Stimulated activated naive B cell treated with anti-CD40 and anti-IgM and Interleukin-4, amounts not matched to agents 10 μg/mL and 1 μg/mL and 100 μg/mL, for 72 hours (primary cell): ENCODE measurements around the gene CELF4.

Experiments
- ATAC-seq, 2 donors: fragments of 150-1000 bp; cut with Tn5 transposase; replicated peaks; 2 replicates each; pipeline ENCODE4 v1.10.0; 2021; ENCODE audit warnings: moderate library complexity in 1 of 2
- DNase-seq: peaks from one replicate; pipeline ENCODE4 v3.0.0; 2021
- H3K27ac Mint-ChIP-seq: one replicate; pipeline ENCODE4 v1.8.0; 2022; ENCODE audit warnings: mild to moderate bottlenecking, mixed read lengths
- H3K27me3 Mint-ChIP-seq, 2 donors: one replicate each; pipeline ENCODE4 v1.8.0; 2022; ENCODE audit warnings: mixed read lengths in 2 of 2
- H3K36me3 Mint-ChIP-seq, 2 donors: one replicate each; pipeline ENCODE4 v1.8.0; 2022; ENCODE audit warnings: mixed read lengths in 2 of 2, mild to moderate bottlenecking in 1 of 2
- H3K4me1 Mint-ChIP-seq, 2 donors: one replicate each; pipeline ENCODE4 v1.8.0; 2022; ENCODE audit warnings: mixed read lengths in 2 of 2, mild to moderate bottlenecking in 1 of 2
- H3K4me3 Mint-ChIP-seq, 2 donors: one replicate each; pipeline ENCODE4 v1.8.0; 2022; ENCODE audit warnings: mild to moderate bottlenecking in 2 of 2, mixed read lengths in 2 of 2, moderate library complexity in 1 of 2
- H3K9me3 Mint-ChIP-seq, 2 donors: one replicate each; pipeline ENCODE4 v1.8.0; 2022; ENCODE audit warnings: mixed read lengths in 2 of 2, mild to moderate bottlenecking in 1 of 2

CELF4 gene

GRCh38 chr18:37565101-37565976 lies at the start of gene CELF4:
Gene CELF4, minus strand, starts transcription at chr18:37565798.
- DNase-seq (no peak), ATAC-seq (no peak)
- peak within 1 kb of the TSS; percentile 58 to 69 for H3K4me3 Mint-ChIP-seq
- H3K27ac Mint-ChIP-seq, result no peak within 1 kb of the TSS
- peaks cover 0 to 1% of the 10 kb centered on the region in 2 donors for H3K36me3 Mint-ChIP-seq
- H3K9me3 Mint-ChIP-seq, result peaks cover 0 to 2% of the 10 kb centered on the region in 2 donors
- peaks cover 9 to 21% of the 10 kb centered on the region in 2 donors for H3K4me1 Mint-ChIP-seq
- peaks cover 63 to 70% of the 10 kb centered on the region in 2 donors for H3K27me3 Mint-ChIP-seq

GRCh38 chr18:37613253-37613565 lies 47.6 kb upstream of the CELF4 start:
- Mint-ChIP-seq H3K27me3 (no peaks in the 10 kb centered on the region), H3K27ac (no peak overlapping the region), H3K36me3 (no peaks in the 10 kb centered on the region), H3K4me1 (no peaks in the 10 kb centered on the region), H3K4me3 (no peak overlapping the region), H3K9me3 (no peaks in the 10 kb centered on the region)
- ATAC-seq, result no peak
- DNase-seq, result no peak

GRCh38 chr18:37612524-37613252 lies 47.1 kb upstream of the CELF4 start:
- ATAC-seq (no peak), DNase-seq (no peak)
- H3K27me3 Mint-ChIP-seq, result no peaks in the 10 kb centered on the region
- no peaks in the 10 kb centered on the region for H3K4me1 Mint-ChIP-seq
- H3K9me3 Mint-ChIP-seq, result peaks cover 0 to 2% of the 10 kb centered on the region in 2 donors
- no peak overlapping the region for H3K4me3 Mint-ChIP-seq
- no peak overlapping the region for H3K27ac Mint-ChIP-seq
- H3K36me3 Mint-ChIP-seq, result no peaks in the 10 kb centered on the region

- Mint-ChIP-seq H3K9me3 (peaks cover 0 to 5% of the 10 kb centered on the region in 2 donors), H3K27me3 (no peaks in the 10 kb centered on the region)
- DNase-seq, result no peak
These were observed 46.1 kb upstream of the CELF4 start for GRCh38 chr18:37611614-37612279.

GRCh38 chr18:37608876-37609275 lies 43.3 kb upstream of the CELF4 start:
- Mint-ChIP-seq H3K27ac (no peak overlapping the region), H3K36me3 (no peaks in the 10 kb centered on the region), H3K27me3 (no peaks in the 10 kb centered on the region), H3K4me1 (no peaks in the 10 kb centered on the region), H3K9me3 (peaks cover 8 to 13% of the 10 kb centered on the region in 2 donors), H3K4me3 (no peak overlapping the region)
- DNase-seq (no peak), ATAC-seq (no peak)

More at GRCh38 chr18:37611614-37612279, 46.1 kb upstream of the CELF4 start:
- Mint-ChIP-seq H3K4me1 (no peaks in the 10 kb centered on the region), H3K36me3 (no peaks in the 10 kb centered on the region), H3K27ac (no peak overlapping the region), H3K4me3 (no peak overlapping the region)
- no peak for ATAC-seq

- ATAC-seq, result no peak
- Mint-ChIP-seq H3K27ac (no peak overlapping the region), H3K4me1 (no peaks in the 10 kb centered on the region), H3K36me3 (no peaks in the 10 kb centered on the region), H3K27me3 (no peaks in the 10 kb centered on the region), H3K9me3 (peaks cover 10 to 16% of the 10 kb centered on the region in 2 donors), H3K4me3 (no peak overlapping the region)
- no peak for DNase-seq
These were observed 41.7 kb upstream of the CELF4 start for GRCh38 chr18:37607281-37607680.

- H3K4me3 Mint-ChIP-seq, result no peak overlapping the region
- no peaks in the 10 kb centered on the region for H3K4me1 Mint-ChIP-seq
- no peaks in the 10 kb centered on the region for H3K36me3 Mint-ChIP-seq
- peaks cover 12 to 16% of the 10 kb centered on the region in 2 donors for H3K9me3 Mint-ChIP-seq
- no peak overlapping the region for H3K27ac Mint-ChIP-seq
- ATAC-seq (no peak), DNase-seq (no peak)
- no peaks in the 10 kb centered on the region for H3K27me3 Mint-ChIP-seq
These were observed 38.4 kb upstream of the CELF4 start for GRCh38 chr18:37604032-37604431.

- no peak overlapping the region for H3K4me3 Mint-ChIP-seq
- no peak for DNase-seq
- ATAC-seq, result no peak
- no peaks in the 10 kb centered on the region for H3K27me3 Mint-ChIP-seq
- peaks cover 4 to 8% of the 10 kb centered on the region in 2 donors for H3K9me3 Mint-ChIP-seq
- no peak overlapping the region for H3K27ac Mint-ChIP-seq
- H3K4me1 Mint-ChIP-seq, result no peaks in the 10 kb centered on the region
- no peaks in the 10 kb centered on the region for H3K36me3 Mint-ChIP-seq
These were observed 33.6 kb upstream of the CELF4 start for GRCh38 chr18:37598966-37599896.

- peaks cover 0 to 5% of the 10 kb centered on the region in 2 donors for H3K9me3 Mint-ChIP-seq
- H3K4me3 Mint-ChIP-seq, result no peak overlapping the region
- no peak overlapping the region for H3K27ac Mint-ChIP-seq
- ATAC-seq, result no peak
- no peak for DNase-seq
- H3K36me3 Mint-ChIP-seq, result no peaks in the 10 kb centered on the region
- H3K27me3 Mint-ChIP-seq, result no peaks in the 10 kb centered on the region
- no peaks in the 10 kb centered on the region for H3K4me1 Mint-ChIP-seq
These were observed 32.8 kb upstream of the CELF4 start for GRCh38 chr18:37598396-37598795.

GRCh38 chr18:37590346-37590745 lies 24.7 kb upstream of the CELF4 start:
- ATAC-seq, result no peak
- H3K9me3 Mint-ChIP-seq, result peaks cover 0 to 2% of the 10 kb centered on the region in 2 donors
- no peaks in the 10 kb centered on the region for H3K4me1 Mint-ChIP-seq
- no peak overlapping the region for H3K4me3 Mint-ChIP-seq
- DNase-seq, result no peak
- H3K27ac Mint-ChIP-seq, result no peak overlapping the region
- no peaks in the 10 kb centered on the region for H3K36me3 Mint-ChIP-seq
- no peaks in the 10 kb centered on the region for H3K27me3 Mint-ChIP-seq

GRCh38 chr18:37588289-37588688 lies 22.7 kb upstream of the CELF4 start:
- H3K4me3 Mint-ChIP-seq, result no peak overlapping the region
- no peaks in the 10 kb centered on the region for H3K4me1 Mint-ChIP-seq
- H3K27ac Mint-ChIP-seq, result no peak overlapping the region
- H3K27me3 Mint-ChIP-seq, result no peaks in the 10 kb centered on the region
- ATAC-seq (no peak), DNase-seq (no peak)
- peaks cover 2 to 4% of the 10 kb centered on the region in 2 donors for H3K9me3 Mint-ChIP-seq
- H3K36me3 Mint-ChIP-seq, result no peaks in the 10 kb centered on the region

GRCh38 chr18:37586656-37587225 lies 21.1 kb upstream of the CELF4 start:
- Mint-ChIP-seq H3K27ac (no peak overlapping the region), H3K27me3 (no peaks in the 10 kb centered on the region), H3K4me1 (no peaks in the 10 kb centered on the region), H3K4me3 (no peak overlapping the region), H3K36me3 (no peaks in the 10 kb centered on the region), H3K9me3 (peaks cover 2 to 4% of the 10 kb centered on the region in 2 donors)
- no peak for ATAC-seq
- DNase-seq, result no peak

GRCh38 chr18:37584952-37585695 lies 19.5 kb upstream of the CELF4 start:
- Mint-ChIP-seq H3K4me1 (no peaks in the 10 kb centered on the region), H3K36me3 (no peaks in the 10 kb centered on the region), H3K4me3 (no peak overlapping the region), H3K27ac (no peak overlapping the region), H3K9me3 (peaks cover 4% of the 10 kb centered on the region in 2 donors), H3K27me3 (peaks cover 0 to 8% of the 10 kb centered on the region in 2 donors)
- no peak for DNase-seq
- no peak for ATAC-seq
